Measurements from ENCODE around the gene PKDREJ. TPM values are rescaled to one million over a fixed set of nuclear protein-coding genes. Genes with fewer than 3 reads are reported as not detected.

Gene PKDREJ
- total RNA-seq, 1 experiment from 2014 or later, result not detected

- DNase-seq (ENCODE audit: low read depth, low spot score) (no peak), ATAC-seq (no peak)
- in situ Hi-C loops (cut with HindIII; ENCODE audit: low pct_unique_long_range_greater_than_20kb, low sequenced_read_pairs), result no loop called here
- H3K9me3 ChIP-seq (ENCODE audit: control insufficient read depth, insufficient read depth, low read depth, low read length), result no peaks in the 10 kb centered on the region
- no peak overlapping the region for H3K27ac ChIP-seq (ENCODE audit: low read length)
- BruUV-seq (replicated peaks), result no TSS peak
- no peaks in the 10 kb centered on the region for H3K27me3 ChIP-seq (ENCODE audit: control insufficient read depth, insufficient read depth, low read length)
- intact Hi-C loops (cut with micrococcal nuclease; ENCODE audit: unreplicated experiment), result no loop called here
- POLR2A ChIA-PET, result interaction anchor here (0.5 kb wide), 1 partner anchor 8 kb away, joined by 3 read pairs; no protein-coding TSS in a partner anchor
- no peaks in the 10 kb centered on the region; the same call in 1 of the 2 replicates for H3K4me1 ChIP-seq (ENCODE audit: control insufficient read depth, insufficient read depth, low read length)
- no peak overlapping the region for H3K4me3 ChIP-seq (ENCODE audit: low read depth in 2 of 2, low read length in 2 of 2)
- no peak for TF ChIP-seq TCF7L2 (IDR thresholded peaks at IDR 0.05; ENCODE audit: low read depth, low read length)
- TF ChIP-seq REST (IDR thresholded peaks at IDR 0.05; ENCODE audit: insufficient read depth in 1 of 2, low read depth in 2 of 2, low read length in 1 of 2), result no peak
- no peak for TF ChIP-seq CTCF (IDR thresholded peaks at IDR 0.05)
- no peak for TF ChIP-seq SIN3A (IDR thresholded peaks at IDR 0.05; ENCODE audit: borderline replicate concordance, insufficient read depth, low read depth, low read length)
- TF ChIP-seq POLR2AphosphoS5 (IDR thresholded peaks at IDR 0.05; ENCODE audit: low read depth, low read length), result no peak
- H3K36me3 ChIP-seq (ENCODE audit: control insufficient read depth, insufficient read depth, low read length), result no peaks in the 10 kb centered on the region
- CTCF ChIA-PET, result no interaction called here
Measured at GRCh38 chr22:46230262-46230901, 32.8 kb downstream of the PKDREJ start.

GRCh38 chr22:46229701-46230100, 33.4 kb downstream of the PKDREJ start:
- Histone ChIP-seq H3K4me3 (ENCODE audit: low read depth in 2 of 2, low read length in 2 of 2) (no peak overlapping the region), H3K27me3 (ENCODE audit: control insufficient read depth, insufficient read depth, low read length) (no peaks in the 10 kb centered on the region), H3K4me1 (ENCODE audit: control insufficient read depth, insufficient read depth, low read length) (no peaks in the 10 kb centered on the region; the same call in 1 of the 2 replicates), H3K27ac (ENCODE audit: low read length) (no peak overlapping the region), H3K9me3 (ENCODE audit: control insufficient read depth, insufficient read depth, low read depth, low read length) (no peaks in the 10 kb centered on the region), H3K36me3 (ENCODE audit: control insufficient read depth, insufficient read depth, low read length) (no peaks in the 10 kb centered on the region)
- ChIA-PET POLR2A (no interaction called here), CTCF (interaction anchor here (0.7 kb wide), 1 partner anchor 601 kb away, joined by 3 read pairs; no protein-coding TSS in a partner anchor)
- ATAC-seq, result no peak
- intact Hi-C loops (cut with micrococcal nuclease; ENCODE audit: unreplicated experiment), result no loop called here
- in situ Hi-C loops (cut with HindIII; ENCODE audit: low pct_unique_long_range_greater_than_20kb, low sequenced_read_pairs), result no loop called here
- DNase-seq (ENCODE audit: low read depth, low spot score), result no peak
- TF ChIP-seq SIN3A (IDR thresholded peaks at IDR 0.05; ENCODE audit: borderline replicate concordance, insufficient read depth, low read depth, low read length) (no peak), REST (IDR thresholded peaks at IDR 0.05; ENCODE audit: insufficient read depth in 1 of 2, low read depth in 2 of 2, low read length in 1 of 2) (no peak), TCF7L2 (IDR thresholded peaks at IDR 0.05; ENCODE audit: low read depth, low read length) (no peak), POLR2AphosphoS5 (IDR thresholded peaks at IDR 0.05; ENCODE audit: low read depth, low read length) (no peak), CTCF (IDR thresholded peaks at IDR 0.05) (no peak)
- no TSS peak for BruUV-seq (replicated peaks)
